PC-3 (cell line): Measurements from ENCODE around the gene PCDHGB6. TPM values are rescaled to one million over a fixed set of nuclear protein-coding genes. Genes with fewer than 3 reads are reported as not detected.

Experiments
- ATAC-seq: fragments of 200-7000 bp; cut with Tn5 transposase; 2 replicates; pipeline ENCODE4 v1.9.1; 2020; ENCODE audit warnings: mild to moderate bottlenecking, moderate library complexity
- BruUV-seq: library from RNA; stranded (reverse); fragments of 400-500 nt; replicated peaks from 2 replicates; lab custom pipeline; 2021; lab: Mats Ljungman, UMichigan
- CTCF ChIA-PET: fragments of 300-600 bp; sonication (Branson Sonifier 250); formaldehyde crosslinking; loops from one replicate; lab custom pipeline; 2022; ENCODE audit warnings: antibody characterized with exemption; lab: Charles Lee
- POLR2A ChIA-PET: fragments of 300-600 bp; sonication (Branson Sonifier 250); formaldehyde crosslinking; loops from one replicate; lab custom pipeline; 2022; ENCODE audit warnings: antibody characterized with exemption; ENCODE audit not compliant: unreplicated experiment; lab: Charles Lee
- DNase-seq: peaks from one replicate; pipeline ENCODE4 v3.0.0-alpha.2; 2015
- H2AFZ ChIP-seq: fragments of 300-600 bp; sonication (generic); 2 replicates; pipeline ENCODE4 v1.6.0; 2016; ENCODE audit warnings: antibody characterized with exemption, low read length
- H3F3A ChIP-seq: fragments of 300-600 bp; sonication (generic); one replicate; pipeline ENCODE4 v1.6.0; 2017; ENCODE audit warnings: antibody characterized with exemption, low read length, control low read depth, mild to moderate bottlenecking; ENCODE audit not compliant: unreplicated experiment
- H3K27ac ChIP-seq: fragments of 300-600 bp; sonication (generic); 2 replicates; pipeline ENCODE4 v1.5.1; 2016; ENCODE audit warnings: mild to moderate bottlenecking, low read length
- H3K27me3 ChIP-seq: fragments of 300-600 bp; sonication (generic); 2 replicates; pipeline ENCODE4 v1.6.1; 2016; ENCODE audit warnings: low read length, mixed read lengths
- H3K36me3 ChIP-seq: fragments of 300-600 bp; sonication (generic); 2 replicates; pipeline ENCODE4 v1.6.1; 2016; ENCODE audit warnings: low read depth, mixed run types, low read length, mixed read lengths
- H3K4me1 ChIP-seq: fragments of 300-600 bp; sonication (generic); 2 replicates; pipeline ENCODE4 v1.5.1; 2016; ENCODE audit warnings: low read length; ENCODE audit not compliant: insufficient read depth
- H3K4me2 ChIP-seq: fragments of 300-600 bp; sonication (generic); 2 replicates; pipeline ENCODE4 v1.6.0; 2016; ENCODE audit warnings: low read length
- H3K4me3 ChIP-seq: fragments of 300-600 bp; sonication (generic); 2 replicates; pipeline ENCODE4 v1.5.1; 2016; ENCODE audit warnings: mild to moderate bottlenecking, low read length, mixed read lengths
- H3K79me2 ChIP-seq: fragments of 300-600 bp; sonication (generic); 2 replicates; pipeline ENCODE4 v1.6.1; 2017; ENCODE audit warnings: low read length, mixed read lengths
- H3K9ac ChIP-seq: fragments of 300-600 bp; sonication (generic); 2 replicates; pipeline ENCODE4 v1.6.0; 2016; ENCODE audit warnings: mild to moderate bottlenecking, low read length
- H3K9me2 ChIP-seq: fragments of 300-600 bp; sonication (generic); replicated peaks from 2 replicates; pipeline ENCODE4 v1.6.1; 2016; ENCODE audit warnings: mixed run types, low read length, mixed read lengths
- H3K9me3 ChIP-seq: fragments of 300-600 bp; sonication (generic); 2 replicates; pipeline ENCODE4 v1.6.1; 2016; ENCODE audit warnings: low read length, mixed read lengths
- H4K20me1 ChIP-seq: fragments of 300-600 bp; sonication (generic); 2 replicates; pipeline ENCODE4 v1.6.1; 2016; ENCODE audit warnings: low read length, mixed read lengths
- EZH2 ChIP-seq: fragments of 300-600 bp; sonication (generic); IDR thresholded peaks from one replicate; pipeline ENCODE4 v1.6.1; 2017; ENCODE audit warnings: antibody characterized with exemption, mild to moderate bottlenecking, low read length; ENCODE audit not compliant: unreplicated experiment
- EZH2phosphoT487 ChIP-seq: fragments of 300-600 bp; sonication (generic); IDR thresholded peaks from 2 replicates; pipeline ENCODE4 v1.6.1; 2018; ENCODE audit warnings: mild to moderate bottlenecking, antibody characterized with exemption, low read length, borderline replicate concordance
- intact Hi-C: fragments of 100-400 bp; cut with micrococcal nuclease; formaldehyde crosslinking; loops from 2 replicates; pipeline ENCODE4 v1.9.0; 2023
- total RNA-seq: library from RNA; depleted of rRNA; stranded (reverse); fragments of >200 nt; gene quantifications from 2 replicates; pipeline ENCODE4 v1.2.3, GENCODE V29; 2014
- TF ChIP-seq, protein P1 (sequence below): fragments of 300-600 bp; sonication (generic); conservative IDR thresholded peaks from 2 replicates; pipeline ENCODE4 v1.5.1; 2017; ENCODE audit warnings: antibody characterized with exemption, low read depth, mild to moderate bottlenecking, low read length

PCDHGB6 gene
- total RNA-seq, 1 experiment from 2014 or later, result 1.1 TPM

DNA sequence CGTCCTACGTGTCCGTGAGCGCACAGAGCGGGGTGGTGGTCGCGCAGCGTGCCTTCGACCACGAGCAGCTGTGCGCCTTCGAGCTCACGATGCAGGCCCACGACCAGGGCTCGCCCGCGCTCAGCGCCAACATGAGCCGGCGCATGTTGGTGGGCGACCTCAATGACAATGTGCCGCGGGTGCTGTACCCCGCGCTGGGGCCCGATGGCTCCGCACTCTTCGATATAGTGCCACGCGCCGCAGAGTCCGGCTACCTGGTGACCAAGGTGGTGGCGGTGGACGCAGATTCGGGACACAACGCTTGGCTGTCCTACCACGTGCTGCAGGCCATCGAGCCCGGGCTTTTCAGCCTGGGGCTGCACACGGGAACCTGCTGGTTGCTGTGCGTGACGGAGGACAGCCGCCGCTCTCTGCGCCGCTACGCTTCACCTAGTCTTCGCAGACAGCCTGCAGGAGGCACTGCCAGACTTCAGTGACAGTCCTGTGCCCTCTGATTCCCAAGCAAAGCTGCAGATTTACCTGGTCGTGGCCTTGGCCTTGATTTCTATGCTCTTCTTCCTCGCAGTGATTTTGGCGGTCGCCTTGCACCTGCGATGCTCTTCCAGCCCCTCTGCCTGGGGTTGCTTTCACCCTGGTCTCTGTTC, 20.1 kb downstream of the PCDHGB6 start:
- no peaks in the 10 kb centered on the region for H3K36me3 ChIP-seq
- BruUV-seq, result no TSS peak
- no peaks in the 10 kb centered on the region for H4K20me1 ChIP-seq

DNA sequence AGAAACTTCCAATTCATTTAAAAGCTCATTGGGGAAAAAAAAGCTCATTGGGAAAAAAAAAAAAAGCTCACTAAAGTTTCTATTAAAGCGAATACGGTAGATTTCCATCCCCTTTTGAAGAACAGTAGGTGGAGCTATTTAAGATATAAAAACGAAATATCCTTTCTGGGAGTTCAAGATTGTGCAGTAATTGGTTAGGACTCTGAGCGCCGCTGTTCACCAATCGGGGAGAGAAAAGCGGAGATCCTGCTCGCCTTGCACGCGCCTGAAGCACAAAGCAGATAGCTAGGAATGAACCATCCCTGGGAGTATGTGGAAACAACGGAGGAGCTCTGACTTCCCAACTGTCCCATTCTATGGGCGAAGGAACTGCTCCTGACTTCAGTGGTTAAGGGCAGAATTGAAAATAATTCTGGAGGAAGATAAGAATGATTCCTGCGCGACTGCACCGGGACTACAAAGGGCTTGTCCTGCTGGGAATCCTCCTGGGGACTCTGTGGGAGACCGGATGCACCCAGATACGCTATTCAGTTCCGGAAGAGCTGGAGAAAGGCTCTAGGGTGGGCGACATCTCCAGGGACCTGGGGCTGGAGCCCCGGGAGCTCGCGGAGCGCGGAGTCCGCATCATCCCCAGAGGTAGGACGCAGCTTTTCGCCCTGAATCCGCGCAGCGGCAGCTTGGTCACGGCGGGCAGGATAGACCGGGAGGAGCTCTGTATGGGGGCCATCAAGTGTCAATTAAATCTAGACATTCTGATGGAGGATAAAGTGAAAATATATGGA, 22.7 kb downstream of the PCDHGB6 start, which contains the start of gene PCDHGA12:
Gene PCDHGA12, plus strand, starts transcription at position 176 of the 782 bp plus-strand sequence. Its CDS starts 253 bp downstream, at position 429.
- CTCF ChIA-PET, result no interaction called here
- no peaks in the 10 kb centered on the region for H3K79me2 ChIP-seq
- H2AFZ ChIP-seq, result no peak within 1 kb of the TSS
- no peaks in the 10 kb centered on the region for H3K27me3 ChIP-seq
- H4K20me1 ChIP-seq, result no peaks in the 10 kb centered on the region
- no peak within 1 kb of the TSS for H3K27ac ChIP-seq
- no peak for ATAC-seq
- no peaks in the 10 kb centered on the region for H3F3A ChIP-seq
- H3K4me2 ChIP-seq, result no peak within 1 kb of the TSS
- no TSS peak for BruUV-seq
- TF ChIP-seq, protein P1, sequence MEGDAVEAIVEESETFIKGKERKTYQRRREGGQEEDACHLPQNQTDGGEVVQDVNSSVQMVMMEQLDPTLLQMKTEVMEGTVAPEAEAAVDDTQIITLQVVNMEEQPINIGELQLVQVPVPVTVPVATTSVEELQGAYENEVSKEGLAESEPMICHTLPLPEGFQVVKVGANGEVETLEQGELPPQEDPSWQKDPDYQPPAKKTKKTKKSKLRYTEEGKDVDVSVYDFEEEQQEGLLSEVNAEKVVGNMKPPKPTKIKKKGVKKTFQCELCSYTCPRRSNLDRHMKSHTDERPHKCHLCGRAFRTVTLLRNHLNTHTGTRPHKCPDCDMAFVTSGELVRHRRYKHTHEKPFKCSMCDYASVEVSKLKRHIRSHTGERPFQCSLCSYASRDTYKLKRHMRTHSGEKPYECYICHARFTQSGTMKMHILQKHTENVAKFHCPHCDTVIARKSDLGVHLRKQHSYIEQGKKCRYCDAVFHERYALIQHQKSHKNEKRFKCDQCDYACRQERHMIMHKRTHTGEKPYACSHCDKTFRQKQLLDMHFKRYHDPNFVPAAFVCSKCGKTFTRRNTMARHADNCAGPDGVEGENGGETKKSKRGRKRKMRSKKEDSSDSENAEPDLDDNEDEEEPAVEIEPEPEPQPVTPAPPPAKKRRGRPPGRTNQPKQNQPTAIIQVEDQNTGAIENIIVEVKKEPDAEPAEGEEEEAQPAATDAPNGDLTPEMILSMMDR, result no peak
- no peak for TF ChIP-seq EZH2
- TF ChIP-seq EZH2phosphoT487, result no peak
- intact Hi-C loops, result no loop called here
- no peaks in the 10 kb centered on the region for H3K4me1 ChIP-seq
- POLR2A ChIA-PET, result interaction anchor here (0.6 kb wide), 1 partner anchor 42 kb away, joined by 10 read pairs; no protein-coding TSS in a partner anchor
- 0 out of 2 replicates have a peak, but pooled peaks cover 4% of the 10 kb centered on the region for H3K9me3 ChIP-seq
- no peaks in the 10 kb centered on the region for H3K9me2 ChIP-seq
- H3K36me3 ChIP-seq, result no peaks in the 10 kb centered on the region
- H3K9ac ChIP-seq, result no peak within 1 kb of the TSS
- H3K4me3 ChIP-seq, result no peak within 1 kb of the TSS
- no peak for DNase-seq

More for the DNA sequence above, 20.1 kb downstream of the PCDHGB6 start:
- ChIA-PET CTCF (no interaction called here), POLR2A (no interaction called here)
- ATAC-seq (no peak), DNase-seq (no peak)
- Histone ChIP-seq H3K4me3 (no peak overlapping the region), H2AFZ (no peak overlapping the region), H3K4me2 (no peak overlapping the region), H3K79me2 (no peaks in the 10 kb centered on the region), H3K9me3 (0 out of 2 replicates have a peak, but pooled peaks cover 4% of the 10 kb centered on the region), H3K9me2 (no peaks in the 10 kb centered on the region), H3K9ac (no peak overlapping the region), H3K27ac (no peak overlapping the region), H3F3A (no peaks in the 10 kb centered on the region), H3K27me3 (no peaks in the 10 kb centered on the region), H3K4me1 (no peaks in the 10 kb centered on the region)
- TF ChIP-seq EZH2phosphoT487 (no peak), EZH2 (no peak)
- TF ChIP-seq, protein P1, result no peak
- intact Hi-C loops, result no loop called here
